ENCODE measurements around the gene TEPSIN.

GRCh38 chr17:81179220-81179619 is 59.6 kb downstream of the TEPSIN start:
- TF ChIP-seq POLR2A (IDR thresholded peaks at IDR 0.05), result no peak
- no peak for TF ChIP-seq CTCF (IDR thresholded peaks at IDR 0.05)

Measured in ovary (tissue), 3 donors.